SK-N-MC (cell line): Measurements from ENCODE around the gene KRTAP9-4.

Experiments
- EZH2 ChIP-seq: fragments of 200-600 bp; sonication (generic); IDR thresholded peaks from one replicate; pipeline ENCODE4 v1.6.1; 2017; ENCODE audit warnings: antibody characterized with exemption
- FOXP2 ChIP-seq: optimal IDR thresholded peaks from 2 replicates; pipeline ENCODE3; 2011; ENCODE audit warnings: mild to moderate bottlenecking, moderate library complexity; ENCODE audit not compliant: insufficient read depth; ENCODE audit errors: extremely low read length, control extremely low read depth

GRCh38 chr17:41230094-41230493 is 19.4 kb upstream of the KRTAP9-4 start:
- TF ChIP-seq FOXP2, result no peak
- no peak for TF ChIP-seq EZH2
